Stimulated activated CD4-positive, alpha-beta T cell treated with anti-CD3 and anti-CD28 coated beads, TNF-alpha, amount 100 ng/mL, for 48 hours (primary cell): ENCODE data around the gene KRTAP2-1.
"Not testable (repeated sequence)": the region's sequence is repeated elsewhere in the genome, so short reads cannot be mapped to it uniquely, and the experiment has no call there.

Source experiments
- DNase-seq, 3 donors: peaks; one replicate each; pipeline ENCODE4 v3.0.0-alpha.2; 2020; ENCODE audit warnings: low read depth in 3 of 3

Gene KRTAP2-1

GRCh38 chr17:41046735-41047465 lies at the start of gene KRTAP2-1:
TSS of gene KRTAP2-1 (minus strand) at chr17:41047316. CDS start at chr17:41047267, 49 bp downstream.
- not testable (repeated sequence) for DNase-seq

- DNase-seq = no peak
These were observed 48.9 kb upstream of the KRTAP2-1 start for GRCh38 chr17:41096055-41096454.

GRCh38 chr17:41088760-41089352 lies 41.7 kb upstream of the KRTAP2-1 start:
- not testable (repeated sequence) for DNase-seq

- not testable (repeated sequence) for DNase-seq
These were observed 37.2 kb upstream of the KRTAP2-1 start, which contains the start of gene KRTAP4-7 for GRCh38 chr17:41084100-41084856. TSS of gene KRTAP4-7 (plus strand) at chr17:41084150. CDS start at chr17:41084207, 57 bp downstream.

GRCh38 chr17:41083427-41083826 lies 36.3 kb upstream of the KRTAP2-1 start:
- not testable (repeated sequence) for DNase-seq

- no peak for DNase-seq
These were observed 35.5 kb upstream of the KRTAP2-1 start for GRCh38 chr17:41082626-41083025.

GRCh38 chr17:41076788-41077187 lies 29.7 kb upstream of the KRTAP2-1 start:
- DNase-seq = no peak

GRCh38 chr17:41073676-41074075 lies 26.6 kb upstream of the KRTAP2-1 start:
- no peak for DNase-seq

- no peak for DNase-seq
These were observed 24.7 kb upstream of the KRTAP2-1 start for GRCh38 chr17:41071606-41072360.

- DNase-seq = no peak
These were observed 21.9 kb upstream of the KRTAP2-1 start for GRCh38 chr17:41069031-41069430.

GRCh38 chr17:41067281-41067680 lies 20.2 kb upstream of the KRTAP2-1 start:
- DNase-seq = no peak

GRCh38 chr17:41065829-41066624 lies 18.9 kb upstream of the KRTAP2-1 start, which contains the start of gene KRTAP2-4:
TSS of gene KRTAP2-4 (minus strand) at chr17:41065879. CDS start at chr17:41065845, 34 bp downstream.
- no peak for DNase-seq

- not testable (repeated sequence) for DNase-seq
These were observed 18.0 kb upstream of the KRTAP2-1 start for GRCh38 chr17:41065016-41065689.

GRCh38 chr17:41064301-41064700 lies 17.2 kb upstream of the KRTAP2-1 start:
- DNase-seq = no peak

- DNase-seq = no peak
These were observed 16.3 kb upstream of the KRTAP2-1 start for GRCh38 chr17:41063449-41063848.

- no peak for DNase-seq
These were observed 14.8 kb upstream of the KRTAP2-1 start for GRCh38 chr17:41061964-41062363.

- no peak for DNase-seq
These were observed 13.0 kb upstream of the KRTAP2-1 start, which contains the start of gene KRTAP2-3 for GRCh38 chr17:41060052-41060604. TSS of gene KRTAP2-3 (minus strand) at chr17:41060114. CDS start at chr17:41060050, 64 bp downstream.

- not testable (repeated sequence) for DNase-seq
These were observed 12.3 kb upstream of the KRTAP2-1 start for GRCh38 chr17:41059276-41060051.

- no peak for DNase-seq
These were observed 11.6 kb upstream of the KRTAP2-1 start for GRCh38 chr17:41058741-41059140.
